HCT116 (cell line): ENCODE results near the gene YY1. TPM values are rescaled to one million over a fixed set of nuclear protein-coding genes. Genes with fewer than 3 reads are reported as not detected.
A peak's percentile ranks its signal among the peaks of the same experiment; 100 is the strongest.

ENCODE experiments used
- microRNA counts: library from miRNA; unstranded; fragments of <30 nt; microRNA quantifications from one replicate; lab custom pipeline; 2015
- microRNA-seq: library from miRNA; unstranded; fragments of <30 nt; microRNA quantifications from one replicate; pipeline ENCODE4, GENCODE V29; 2016; ENCODE audit warnings: borderline number of aligned reads
- total RNA-seq: library from RNA; stranded (reverse); gene quantifications from one replicate; pipeline ENCODE4 v1.2.1, GENCODE V29; 2021; ENCODE audit not compliant: unreplicated experiment

Gene YY1
- total RNA-seq, 1 experiment from 2014 or later, result 111 TPM

MicroRNA genes within 50 kb of the gene (microRNA counts, 767-probe panel; counts per million panel counts)
- microRNA hsa-miR-345-5p (lab: Ali Mortazavi, UCI), result not detected

Small RNA genes lying within 50 kb of the gene (microRNA-seq; reads per million reads assigned to microRNA genes)
- gene MIR345 (517 reads per million, percentile 77 among the genes with 10 or more reads in this experiment), gene MIR6764 (not detected)

Other genes with a start within 250 kb of the YY1 start
- 19.9 TPM for gene EVL, start 173.7 kb upstream of the YY1 start, total RNA-seq
- 1.8 TPM for gene DEGS2, start 79.5 kb upstream of the YY1 start, total RNA-seq
- gene SLC25A29, start 67.3 kb downstream of the YY1 start, total RNA-seq, result 38.7 TPM
- 0.17 TPM for gene SLC25A47, start 84.2 kb downstream of the YY1 start, total RNA-seq
- gene WDR25, start 137.3 kb downstream of the YY1 start, total RNA-seq, result 6.6 TPM